Gastroesophageal sphincter (tissue), 3 donors: ENCODE results near the gene TARP.

Experiments used
- POLR2A ChIP-seq, 2 donors: fragments of 450-650 bp; IDR thresholded peaks; one replicate each; pipeline ENCODE4 v1.6.1; 2017; ENCODE audit warnings: antibody characterized with exemption in 2 of 2, mild to moderate bottlenecking in 2 of 2, moderate library complexity in 1 of 2
- POLR2AphosphoS5 ChIP-seq: sonication (generic); formaldehyde crosslinking; IDR thresholded peaks from one replicate; pipeline ENCODE4 v1.6.1; 2017; ENCODE audit warnings: antibody characterized with exemption
- TF ChIP-seq, protein P1 (sequence below), 4 experiments: fragments of 200-600 bp in 2 of 4; fragments of 450-650 bp in 2 of 4; sonication (generic) in 1 of 4; IDR thresholded peaks; one replicate each; pipeline ENCODE4 v1.5.1; 2017 to 2019; ENCODE audit warnings: antibody characterized with exemption in 4 of 4, mild to moderate bottlenecking in 2 of 4, moderate library complexity in 2 of 4

DNA sequence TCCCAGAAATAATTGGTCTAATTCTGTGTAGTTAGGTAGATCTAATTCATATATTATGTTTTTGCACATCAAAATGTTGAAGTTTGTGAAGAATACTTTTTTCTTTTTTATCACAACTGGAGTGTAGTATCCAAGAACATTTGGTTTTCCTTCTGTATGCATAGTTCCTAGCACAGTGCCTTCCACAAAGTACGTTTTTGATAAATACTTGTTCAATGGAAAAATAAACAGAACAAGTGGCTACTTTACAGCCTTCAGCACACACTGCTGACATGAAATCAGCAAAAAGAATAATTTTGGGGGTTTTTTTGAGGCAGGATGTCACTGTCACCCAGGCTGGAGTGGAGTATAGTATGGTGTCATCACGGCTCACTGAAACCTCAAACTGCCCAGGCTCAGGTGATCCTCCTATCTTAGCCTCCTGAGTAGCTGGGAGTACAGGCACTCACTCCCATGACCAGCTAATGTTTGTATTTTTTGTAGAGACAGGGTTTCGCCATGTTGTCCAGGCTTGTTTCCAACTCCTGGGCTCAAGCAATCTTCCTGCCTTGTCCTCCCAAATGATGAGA lies 27.9 kb downstream of the TARP start:
- TF ChIP-seq, protein P1, sequence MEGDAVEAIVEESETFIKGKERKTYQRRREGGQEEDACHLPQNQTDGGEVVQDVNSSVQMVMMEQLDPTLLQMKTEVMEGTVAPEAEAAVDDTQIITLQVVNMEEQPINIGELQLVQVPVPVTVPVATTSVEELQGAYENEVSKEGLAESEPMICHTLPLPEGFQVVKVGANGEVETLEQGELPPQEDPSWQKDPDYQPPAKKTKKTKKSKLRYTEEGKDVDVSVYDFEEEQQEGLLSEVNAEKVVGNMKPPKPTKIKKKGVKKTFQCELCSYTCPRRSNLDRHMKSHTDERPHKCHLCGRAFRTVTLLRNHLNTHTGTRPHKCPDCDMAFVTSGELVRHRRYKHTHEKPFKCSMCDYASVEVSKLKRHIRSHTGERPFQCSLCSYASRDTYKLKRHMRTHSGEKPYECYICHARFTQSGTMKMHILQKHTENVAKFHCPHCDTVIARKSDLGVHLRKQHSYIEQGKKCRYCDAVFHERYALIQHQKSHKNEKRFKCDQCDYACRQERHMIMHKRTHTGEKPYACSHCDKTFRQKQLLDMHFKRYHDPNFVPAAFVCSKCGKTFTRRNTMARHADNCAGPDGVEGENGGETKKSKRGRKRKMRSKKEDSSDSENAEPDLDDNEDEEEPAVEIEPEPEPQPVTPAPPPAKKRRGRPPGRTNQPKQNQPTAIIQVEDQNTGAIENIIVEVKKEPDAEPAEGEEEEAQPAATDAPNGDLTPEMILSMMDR (IDR thresholded peaks at IDR 0.05): no peak
- TF ChIP-seq POLR2A (IDR thresholded peaks at IDR 0.05): no peak
- TF ChIP-seq POLR2AphosphoS5: no peak
